GM19035 (cell line): ENCODE data around the gene KLF7.

ENCODE experiments used
- ATAC-seq: cut with Tn5 transposase; IDR thresholded peaks from one replicate; pipeline ENCODE4 v1.9.1; 2021; ENCODE audit not compliant: unreplicated experiment

Gene KLF7

DNA sequence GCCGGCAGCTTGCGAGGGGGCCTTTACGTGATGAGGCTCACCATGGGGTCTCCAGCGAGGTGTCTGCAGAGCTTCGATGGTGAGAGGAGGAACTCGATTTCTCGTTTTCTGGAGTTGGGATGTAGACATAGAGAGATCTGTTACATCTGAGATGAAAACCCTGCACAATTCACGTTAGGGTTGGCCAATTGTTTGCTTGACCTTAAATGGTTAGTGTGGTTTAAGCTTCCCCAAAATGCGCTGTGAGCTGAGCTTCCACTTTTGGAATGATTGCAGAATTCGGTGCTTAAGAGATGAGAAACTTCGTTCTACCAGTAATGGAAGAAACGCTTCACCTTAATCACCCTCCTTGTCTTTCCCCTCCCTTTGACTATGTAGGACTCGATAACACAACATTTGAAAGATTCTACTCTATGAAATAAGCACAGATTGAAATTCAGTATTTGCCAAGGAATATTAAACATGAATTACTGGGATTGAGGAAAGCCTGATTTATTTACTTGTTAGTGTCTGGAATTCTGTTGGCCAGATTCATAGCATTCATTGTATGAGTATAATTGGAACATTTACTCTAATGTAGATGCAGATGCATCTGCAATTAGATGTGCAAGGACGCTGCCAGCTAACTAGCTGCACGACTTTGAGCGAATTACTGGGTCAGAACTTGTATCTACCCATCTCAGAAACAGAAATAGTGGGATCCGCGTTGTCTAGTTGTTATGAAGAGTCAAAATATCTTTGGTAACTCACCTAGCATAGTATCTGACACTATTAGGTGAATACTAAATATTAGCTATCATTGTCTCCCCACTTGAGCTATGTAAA lies 1.6 kb upstream of the KLF7 start:
- ATAC-seq = no peak

DNA sequence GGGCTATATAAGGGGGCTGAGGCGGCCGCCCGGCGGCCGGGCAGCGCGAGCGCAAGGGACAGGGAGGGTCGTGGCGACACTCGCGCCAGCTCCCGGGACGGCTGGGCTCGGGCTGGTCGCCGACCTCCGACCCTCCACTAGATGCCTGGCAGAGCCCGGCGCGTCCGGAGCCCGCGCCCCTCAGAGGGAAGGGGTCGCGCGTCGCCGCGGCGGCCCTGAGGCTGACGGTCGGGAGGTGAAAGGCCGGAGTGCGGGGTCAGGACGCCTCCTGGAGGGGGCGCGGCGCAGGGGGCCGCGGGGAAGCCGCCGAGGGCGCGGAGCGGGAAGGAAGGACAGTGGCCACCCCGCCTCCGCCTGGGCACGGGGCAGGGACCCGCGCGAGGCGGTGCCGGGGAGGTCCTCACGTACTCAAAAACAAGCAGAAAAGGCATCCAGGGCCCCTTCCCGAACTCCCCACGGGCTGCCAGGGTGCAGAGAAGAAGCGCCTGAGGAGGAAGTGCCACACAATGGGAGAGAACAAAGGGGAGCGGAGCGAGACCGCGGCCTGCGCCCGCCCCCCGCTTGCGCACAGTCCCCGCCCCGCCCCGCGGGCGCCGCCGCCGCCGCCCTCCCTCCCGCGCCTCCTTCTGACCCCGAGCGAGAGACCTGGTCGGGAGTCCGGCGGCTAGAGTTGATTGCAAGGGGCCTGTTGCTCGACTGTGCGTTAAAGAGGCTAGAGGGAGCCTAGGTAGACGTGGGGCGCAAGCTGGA lies 776 bp upstream of the KLF7 start:
- ATAC-seq = peak; percentile 52

GRCh38 chr2:207166039-207166348 lies 246 bp upstream of the KLF7 start:
- peak; percentile 95 for ATAC-seq

DNA sequence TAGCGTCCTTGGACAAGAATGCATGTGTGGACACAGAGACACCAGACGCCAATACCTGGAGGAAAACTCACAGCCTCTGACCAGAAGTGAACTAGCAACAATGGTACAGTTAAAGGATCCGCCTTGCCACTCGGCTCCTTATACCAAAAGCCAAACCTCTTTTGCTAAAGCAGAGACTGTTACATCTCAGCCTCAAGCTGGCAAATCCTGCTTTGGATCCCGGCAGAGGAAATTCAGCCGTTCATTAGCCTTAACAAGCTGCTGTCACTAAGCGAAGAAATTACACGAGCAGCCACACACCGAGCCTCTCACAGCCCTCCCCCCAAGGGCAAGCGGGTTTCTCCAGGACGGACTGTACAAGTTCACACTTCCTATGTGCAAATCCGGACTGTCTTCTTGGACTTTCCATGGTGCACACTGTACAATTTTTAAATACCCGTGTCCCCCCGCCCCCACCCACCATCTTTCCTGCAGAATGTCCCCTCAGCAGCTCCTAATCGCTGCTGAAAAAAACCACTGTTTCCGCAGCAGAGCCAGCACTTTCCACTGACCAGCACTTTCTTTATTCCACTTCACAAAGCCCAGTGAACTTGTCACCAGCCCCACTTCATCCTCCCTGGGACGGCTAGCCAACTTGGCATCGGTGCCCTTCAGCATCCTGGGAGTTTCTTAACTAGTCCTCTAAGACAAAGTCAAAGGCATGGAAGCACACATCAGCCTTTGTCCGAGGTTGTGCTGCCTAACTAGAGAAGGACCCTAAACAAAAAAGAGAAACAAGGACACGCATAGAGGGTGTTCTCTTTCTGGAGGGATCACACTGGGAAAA lies 1.5 kb downstream of the KLF7 start:
- no peak for ATAC-seq

- ATAC-seq = no peak
These were observed 2.1 kb downstream of the KLF7 start for GRCh38 chr2:207163756-207164005.

DNA sequence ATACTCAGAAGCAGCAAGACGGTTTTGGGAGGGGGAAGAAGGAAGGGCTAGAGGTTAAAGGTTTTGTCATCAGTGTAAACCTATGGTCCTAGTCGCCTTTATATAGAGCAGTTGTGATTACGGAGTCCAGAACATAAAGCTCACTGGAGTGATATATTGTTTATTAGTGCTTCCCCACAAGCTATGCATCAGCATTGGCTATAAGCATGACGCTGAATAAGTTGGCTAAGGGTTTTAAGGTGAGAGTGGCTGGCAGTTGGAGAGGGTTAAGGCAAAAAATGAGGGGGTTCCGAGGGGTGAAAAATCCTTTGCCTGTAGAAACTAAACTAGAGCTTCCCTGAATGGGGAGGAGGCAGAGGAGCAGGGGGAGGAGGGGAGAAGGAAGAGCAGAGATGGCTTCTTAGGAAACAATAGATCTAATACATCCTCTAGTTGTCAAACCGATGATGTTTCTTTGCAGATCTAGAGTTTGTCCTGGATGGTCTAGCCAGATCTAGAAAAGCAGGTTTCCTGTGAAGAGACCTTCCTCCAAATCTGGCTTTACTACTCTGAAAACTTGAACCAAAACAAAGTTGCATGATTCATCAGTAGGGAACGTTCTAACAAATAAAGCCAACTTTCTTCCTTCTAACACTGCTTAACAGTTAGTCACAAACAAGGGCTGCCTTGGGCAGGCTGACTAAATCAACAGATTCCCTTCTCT lies 2.5 kb downstream of the KLF7 start:
- no peak for ATAC-seq

GRCh38 chr2:207162316-207162715 lies 3.4 kb downstream of the KLF7 start:
- no peak for ATAC-seq

DNA sequence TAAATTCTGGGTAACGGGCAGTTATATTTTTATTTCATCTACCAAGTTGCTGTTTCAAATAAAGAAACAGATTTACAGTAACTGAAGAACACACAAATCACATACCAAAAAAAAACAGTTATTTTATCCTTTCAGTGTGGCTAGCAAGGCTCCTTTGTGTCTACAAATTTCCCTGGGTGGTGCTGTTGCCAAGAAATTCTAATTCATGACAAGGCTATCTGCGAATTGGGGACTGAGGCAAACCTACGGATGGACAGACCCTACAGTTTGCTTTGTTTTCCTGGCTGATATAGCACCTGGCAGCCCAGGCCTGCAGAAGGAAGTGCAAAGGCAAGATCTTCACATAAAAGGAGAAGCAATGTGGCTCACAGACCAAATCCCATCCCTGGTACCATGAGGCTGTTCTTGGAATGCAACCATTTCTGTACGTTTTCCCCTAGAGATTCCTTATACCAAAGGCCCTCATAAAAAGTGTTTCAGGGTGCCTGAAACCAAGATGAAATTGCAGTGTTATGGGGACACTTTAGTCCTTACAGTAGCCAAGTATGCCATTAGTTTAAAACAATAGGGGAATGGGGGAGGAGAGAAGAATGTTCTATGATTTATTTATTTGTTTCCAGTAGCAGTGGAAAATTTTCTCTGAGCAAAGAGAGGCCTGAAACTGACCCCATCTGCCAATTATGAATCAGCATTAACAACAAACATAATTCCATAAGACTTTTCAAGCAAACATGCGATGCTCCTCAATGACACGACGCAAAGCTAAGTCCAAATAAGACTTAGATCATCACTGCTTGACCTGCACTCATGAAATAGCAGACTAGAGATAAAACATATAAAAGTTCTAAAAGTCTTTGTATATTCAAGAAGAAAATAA lies 4.3 kb downstream of the KLF7 start:
- ATAC-seq = no peak

DNA sequence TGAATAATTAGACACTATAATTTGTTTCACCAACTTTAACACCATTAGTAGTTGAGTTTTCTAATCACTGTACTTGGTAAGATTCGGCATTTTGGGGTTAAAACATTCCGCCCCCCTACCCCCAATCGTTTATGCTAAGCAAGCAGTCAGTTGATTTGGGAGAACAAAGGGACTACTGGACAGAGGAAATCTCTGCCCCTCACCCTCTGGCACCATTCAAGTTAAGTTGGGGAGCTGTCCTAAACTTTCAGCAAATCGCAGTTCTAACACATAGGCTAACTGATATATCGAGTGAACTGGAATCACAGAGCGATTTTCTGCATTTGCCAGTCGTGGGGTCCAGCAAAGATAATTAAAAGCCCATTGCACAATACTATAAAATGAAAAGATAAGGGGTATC lies 5.6 kb downstream of the KLF7 start:
- no peak for ATAC-seq

GRCh38 chr2:207159002-207159401 lies 6.7 kb downstream of the KLF7 start:
- no peak for ATAC-seq

- ATAC-seq = no peak
These were observed 8.0 kb downstream of the KLF7 start for GRCh38 chr2:207157731-207158130.

- no peak for ATAC-seq
These were observed 8.6 kb downstream of the KLF7 start for GRCh38 chr2:207157162-207157481.

DNA sequence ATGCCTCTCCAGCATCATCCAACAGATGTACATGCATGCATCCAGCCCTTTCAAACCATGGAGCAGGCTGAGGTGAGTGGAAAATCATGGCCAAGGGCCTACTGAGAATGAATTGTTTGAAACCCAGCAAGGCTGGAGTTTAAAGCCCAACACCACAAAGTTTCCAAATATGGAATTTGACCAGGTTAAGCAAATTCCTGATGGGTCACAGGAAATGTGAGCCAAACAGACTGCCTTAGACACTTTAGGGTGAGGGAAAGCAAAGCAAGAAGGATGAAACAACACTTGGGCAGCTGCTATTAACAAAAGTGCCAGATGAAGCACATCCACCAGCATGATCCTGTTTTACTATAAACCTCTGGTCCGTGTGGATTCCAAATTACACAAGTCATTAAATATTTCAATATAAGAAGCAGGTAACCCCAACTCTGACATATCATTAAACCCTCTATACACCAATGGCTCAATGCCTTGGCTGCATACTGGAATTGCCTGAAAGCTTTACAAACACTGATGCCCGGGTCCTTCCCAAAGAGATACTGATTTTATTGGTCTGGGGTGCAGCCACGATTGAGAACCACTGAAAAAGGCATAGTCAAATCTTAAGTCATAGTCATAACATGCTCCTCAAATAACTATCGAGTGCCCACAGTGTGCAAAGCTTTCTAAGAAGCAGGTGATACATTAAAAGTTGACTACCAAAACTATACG lies 9.1 kb downstream of the KLF7 start:
- ATAC-seq = peak; percentile 69

GRCh38 chr2:207155516-207156444 lies 10.0 kb downstream of the KLF7 start:
- no peak for ATAC-seq

DNA sequence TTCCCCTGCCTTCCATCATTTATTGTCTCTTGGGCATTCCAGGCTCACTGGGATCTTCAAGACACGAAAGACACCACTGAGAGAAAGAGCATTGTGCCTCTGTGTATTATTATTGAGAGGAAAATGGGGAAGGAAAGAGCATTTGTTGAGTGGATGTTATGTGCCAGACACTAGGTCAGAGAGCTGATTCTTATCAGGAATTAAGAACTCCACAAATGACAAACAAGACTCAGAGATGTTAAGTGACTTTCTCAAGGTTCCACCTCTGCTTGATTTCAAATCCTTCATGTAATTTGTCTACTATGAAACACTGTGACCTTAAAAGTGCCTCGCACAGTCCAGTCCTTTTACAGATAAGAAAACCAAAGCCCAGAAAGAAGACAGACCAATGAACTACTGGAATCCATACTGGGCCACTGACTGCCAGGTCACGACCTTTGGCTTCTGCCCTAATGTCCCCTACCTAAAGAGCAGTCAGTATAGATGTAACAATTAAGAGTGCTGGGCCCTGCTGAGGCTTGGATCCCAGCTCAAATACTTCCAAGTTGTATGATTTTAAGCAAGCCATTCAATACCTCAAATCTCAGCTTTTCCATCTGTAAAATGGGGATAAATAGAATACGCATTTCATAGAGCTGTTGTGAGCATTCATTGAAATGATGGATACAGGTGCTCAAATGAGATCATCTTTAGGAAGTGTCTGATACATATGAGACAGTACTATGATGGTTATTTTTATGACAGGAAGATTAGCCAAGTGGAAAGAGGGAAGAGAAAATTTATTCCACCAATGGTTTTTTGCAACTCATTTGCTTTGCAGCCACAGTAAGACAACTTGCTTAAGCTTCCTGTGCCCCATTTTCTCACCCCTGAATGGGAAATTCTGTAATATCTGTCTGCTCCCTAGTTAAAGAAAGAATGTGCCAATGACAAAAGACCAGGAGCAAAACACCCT lies 10.9 kb downstream of the KLF7 start:
- no peak for ATAC-seq

DNA sequence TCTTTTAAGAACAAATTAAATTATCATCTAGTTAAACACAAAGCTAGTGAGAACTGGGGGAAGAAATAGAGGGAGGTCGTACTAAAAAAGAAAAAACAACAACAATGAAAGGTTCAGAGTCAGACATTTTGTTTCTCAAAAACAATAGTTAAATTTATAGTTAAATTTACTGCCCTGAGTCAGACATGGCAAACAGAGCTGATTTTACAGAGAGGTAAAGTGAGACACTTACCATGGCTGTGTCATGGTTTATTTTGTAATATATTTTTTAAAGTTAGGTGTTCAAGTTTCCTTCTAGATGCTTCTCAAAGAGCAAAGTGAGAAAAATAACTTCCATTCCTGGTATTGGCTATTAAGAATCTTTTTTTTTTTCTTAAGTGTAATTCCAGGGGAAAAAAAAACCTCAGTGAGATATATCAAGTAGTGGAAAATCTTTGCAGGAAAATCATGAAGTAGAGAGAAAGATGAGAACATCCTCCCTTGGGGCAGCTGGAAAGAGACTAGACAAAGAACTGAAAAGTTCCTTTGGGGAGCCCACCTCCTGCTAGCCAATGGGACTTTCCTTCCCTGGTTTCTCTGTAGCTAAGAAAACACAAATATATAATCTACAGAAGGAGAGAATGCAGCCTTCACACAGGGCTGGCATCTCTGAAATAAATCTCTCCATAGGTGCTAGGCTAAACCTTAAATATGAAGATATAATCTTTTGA lies 12.3 kb downstream of the KLF7 start:
- no peak for ATAC-seq

- no peak for ATAC-seq
These were observed 14.7 kb downstream of the KLF7 start for GRCh38 chr2:207151048-207151447.
